Activated CD4-positive, alpha-beta T cell treated with anti-CD3 and anti-CD28 coated beads, Interleukin-2, amount 50 U/mL, for 24 hours (primary cell): ENCODE results near the gene CCN5.

Source experiments
- DNase-seq, 2 donors: peaks; one replicate each; pipeline ENCODE4 v3.0.0-alpha.2; 2020; ENCODE audit warnings: low read depth in 1 of 2, low spot score in 1 of 2

Gene CCN5

GRCh38 chr20:44735816-44736169 is 20.6 kb downstream of the CCN5 start:
- no peak for DNase-seq

- no peak for DNase-seq
Measured at GRCh38 chr20:44736170-44737021, 21.2 kb downstream of the CCN5 start.

- DNase-seq: no peak
Measured at GRCh38 chr20:44737116-44737515, 21.9 kb downstream of the CCN5 start.

- DNase-seq: no peak
Measured at GRCh38 chr20:44738813-44739477, 23.8 kb downstream of the CCN5 start.

- no peak for DNase-seq
Measured at GRCh38 chr20:44739942-44740341, 24.8 kb downstream of the CCN5 start.

GRCh38 chr20:44742304-44743079 is 27.3 kb downstream of the CCN5 start:
- no peak for DNase-seq

- DNase-seq: no peak
Measured at GRCh38 chr20:44743080-44743701, 28.0 kb downstream of the CCN5 start.

GRCh38 chr20:44743916-44744655 is 28.9 kb downstream of the CCN5 start:
- DNase-seq: no peak

GRCh38 chr20:44745122-44745597 is 30.0 kb downstream of the CCN5 start:
- DNase-seq: no peak

- DNase-seq: peak in 1 of 2 donors; percentile 30
Measured at GRCh38 chr20:44745598-44746366, 30.6 kb downstream of the CCN5 start, which contains the start of gene KCNK15. KCNK15 (plus strand) TSS chr20:44745865; CDS start chr20:44745911, 46 bp downstream.

- DNase-seq: no peak
Measured at GRCh38 chr20:44746367-44747165, 31.4 kb downstream of the CCN5 start.

- peak; percentile 34 to 48 for DNase-seq
Measured at GRCh38 chr20:44747166-44748004, 32.2 kb downstream of the CCN5 start.

GRCh38 chr20:44748005-44748370 is 32.8 kb downstream of the CCN5 start:
- DNase-seq: no peak

- DNase-seq: no peak
Measured at GRCh38 chr20:44750081-44750805, 35.1 kb downstream of the CCN5 start.

- DNase-seq: no peak
Measured at GRCh38 chr20:44752099-44752931, 37.1 kb downstream of the CCN5 start.

GRCh38 chr20:44754554-44754953 is 39.4 kb downstream of the CCN5 start:
- DNase-seq: no peak
